Measurements from ENCODE around the gene KBTBD4. TPM values are rescaled to one million over a fixed set of nuclear protein-coding genes. Genes with fewer than 3 reads are reported as not detected.

KBTBD4 gene
- total and polyA plus RNA-seq, 2 of the 13 experiments (the other 11 are each of a cell fraction or from before 2014, with no cell fraction given) = 8.5 to 12.8 TPM

GRCh38 chr11:47565340-47566148 is 13.2 kb downstream of the KBTBD4 start, which contains the start of gene PTPMT1 (continued):
- TF ChIP-seq BRF2 (CRISPR knock-in tag; IDR thresholded peaks at IDR 0.05) = no peak
- no peak for TF ChIP-seq LCORL (IDR thresholded peaks at IDR 0.05)
- peak; percentile 62; the same call in 1 of the 2 replicates for TF ChIP-seq LCORL (CRISPR knock-in tag; IDR thresholded peaks at IDR 0.05)
- TF ChIP-seq MEIS1 (CRISPR knock-in tag; IDR thresholded peaks at IDR 0.05; ENCODE audit: borderline replicate concordance) = no peak
- no peak; the same call in 1 of the 2 replicates for TF ChIP-seq ZNF160 (CRISPR knock-in tag; IDR thresholded peaks at IDR 0.05)
- TF ChIP-seq FOXP1 (IDR thresholded peaks at IDR 0.05) = no peak
- no peak for TF ChIP-seq FOXP1 (CRISPR knock-in tag; IDR thresholded peaks at IDR 0.05)
- TF ChIP-seq TGIF2 (CRISPR knock-in tag; IDR thresholded peaks at IDR 0.05) = no peak
- TF ChIP-seq, protein P1, sequence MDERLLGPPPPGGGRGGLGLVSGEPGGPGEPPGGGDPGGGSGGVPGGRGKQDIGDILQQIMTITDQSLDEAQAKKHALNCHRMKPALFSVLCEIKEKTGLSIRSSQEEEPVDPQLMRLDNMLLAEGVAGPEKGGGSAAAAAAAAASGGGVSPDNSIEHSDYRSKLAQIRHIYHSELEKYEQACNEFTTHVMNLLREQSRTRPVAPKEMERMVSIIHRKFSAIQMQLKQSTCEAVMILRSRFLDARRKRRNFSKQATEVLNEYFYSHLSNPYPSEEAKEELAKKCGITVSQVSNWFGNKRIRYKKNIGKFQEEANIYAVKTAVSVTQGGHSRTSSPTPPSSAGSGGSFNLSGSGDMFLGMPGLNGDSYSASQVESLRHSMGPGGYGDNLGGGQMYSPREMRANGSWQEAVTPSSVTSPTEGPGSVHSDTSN (CRISPR knock-in tag; IDR thresholded peaks at IDR 0.05) = no peak
- no peak; the same call in 1 of the 2 replicates for TF ChIP-seq FOSL2 (CRISPR knock-in tag; IDR thresholded peaks at IDR 0.05)
- no peak for TF ChIP-seq ATAD3A (CRISPR knock-in tag; IDR thresholded peaks at IDR 0.05)
- no peak for TF ChIP-seq NCOA2 (CRISPR knock-in tag; IDR thresholded peaks at IDR 0.05)
- peak; percentile 29; the same call in 1 of the 2 replicates for TF ChIP-seq ZSCAN21 (CRISPR knock-in tag; IDR thresholded peaks at IDR 0.05; ENCODE audit: borderline replicate concordance)
- peak; percentile 98 for TF ChIP-seq ZFY (CRISPR knock-in tag; IDR thresholded peaks at IDR 0.05)
- TF ChIP-seq ZMYM4 (CRISPR knock-in tag; IDR thresholded peaks at IDR 0.05) = peak; percentile 84
- TF ChIP-seq, protein P2, sequence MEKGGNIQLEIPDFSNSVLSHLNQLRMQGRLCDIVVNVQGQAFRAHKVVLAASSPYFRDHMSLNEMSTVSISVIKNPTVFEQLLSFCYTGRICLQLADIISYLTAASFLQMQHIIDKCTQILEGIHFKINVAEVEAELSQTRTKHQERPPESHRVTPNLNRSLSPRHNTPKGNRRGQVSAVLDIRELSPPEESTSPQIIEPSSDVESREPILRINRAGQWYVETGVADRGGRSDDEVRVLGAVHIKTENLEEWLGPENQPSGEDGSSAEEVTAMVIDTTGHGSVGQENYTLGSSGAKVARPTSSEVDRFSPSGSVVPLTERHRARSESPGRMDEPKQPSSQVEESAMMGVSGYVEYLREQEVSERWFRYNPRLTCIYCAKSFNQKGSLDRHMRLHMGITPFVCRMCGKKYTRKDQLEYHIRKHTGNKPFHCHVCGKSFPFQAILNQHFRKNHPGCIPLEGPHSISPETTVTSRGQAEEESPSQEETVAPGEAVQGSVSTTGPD (CRISPR knock-in tag; IDR thresholded peaks at IDR 0.05) = no peak
- peak; percentile 48 for TF ChIP-seq ADNP (CRISPR knock-in tag; IDR thresholded peaks at IDR 0.05)
- TF ChIP-seq SNRNP70 (IDR thresholded peaks at IDR 0.05; ENCODE audit: low read depth, low read length) = no peak
- TF ChIP-seq MTA1 (CRISPR knock-in tag; IDR thresholded peaks at IDR 0.05; ENCODE audit: borderline replicate concordance) = no peak; the same call in 1 of the 2 replicates
- TF ChIP-seq, protein P3, sequence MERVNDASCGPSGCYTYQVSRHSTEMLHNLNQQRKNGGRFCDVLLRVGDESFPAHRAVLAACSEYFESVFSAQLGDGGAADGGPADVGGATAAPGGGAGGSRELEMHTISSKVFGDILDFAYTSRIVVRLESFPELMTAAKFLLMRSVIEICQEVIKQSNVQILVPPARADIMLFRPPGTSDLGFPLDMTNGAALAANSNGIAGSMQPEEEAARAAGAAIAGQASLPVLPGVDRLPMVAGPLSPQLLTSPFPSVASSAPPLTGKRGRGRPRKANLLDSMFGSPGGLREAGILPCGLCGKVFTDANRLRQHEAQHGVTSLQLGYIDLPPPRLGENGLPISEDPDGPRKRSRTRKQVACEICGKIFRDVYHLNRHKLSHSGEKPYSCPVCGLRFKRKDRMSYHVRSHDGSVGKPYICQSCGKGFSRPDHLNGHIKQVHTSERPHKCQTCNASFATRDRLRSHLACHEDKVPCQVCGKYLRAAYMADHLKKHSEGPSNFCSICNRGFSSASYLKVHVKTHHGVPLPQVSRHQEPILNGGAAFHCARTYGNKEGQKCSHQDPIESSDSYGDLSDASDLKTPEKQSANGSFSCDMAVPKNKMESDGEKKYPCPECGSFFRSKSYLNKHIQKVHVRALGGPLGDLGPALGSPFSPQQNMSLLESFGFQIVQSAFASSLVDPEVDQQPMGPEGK (CRISPR knock-in tag; IDR thresholded peaks at IDR 0.05) = peak; percentile 63
- no peak for TF ChIP-seq MLLT10 (CRISPR knock-in tag; IDR thresholded peaks at IDR 0.05)
- 0 out of 2 replicates have a peak, but pooled peaks have one; percentile 49 for TF ChIP-seq NFATC3 (CRISPR knock-in tag; IDR thresholded peaks at IDR 0.05)
- TF ChIP-seq ZZZ3 (CRISPR knock-in tag; IDR thresholded peaks at IDR 0.05; ENCODE audit: borderline replicate concordance) = no peak
- TF ChIP-seq, protein P4, sequence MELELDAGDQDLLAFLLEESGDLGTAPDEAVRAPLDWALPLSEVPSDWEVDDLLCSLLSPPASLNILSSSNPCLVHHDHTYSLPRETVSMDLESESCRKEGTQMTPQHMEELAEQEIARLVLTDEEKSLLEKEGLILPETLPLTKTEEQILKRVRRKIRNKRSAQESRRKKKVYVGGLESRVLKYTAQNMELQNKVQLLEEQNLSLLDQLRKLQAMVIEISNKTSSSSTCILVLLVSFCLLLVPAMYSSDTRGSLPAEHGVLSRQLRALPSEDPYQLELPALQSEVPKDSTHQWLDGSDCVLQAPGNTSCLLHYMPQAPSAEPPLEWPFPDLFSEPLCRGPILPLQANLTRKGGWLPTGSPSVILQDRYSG (CRISPR knock-in tag; IDR thresholded peaks at IDR 0.05) = no peak
- 0 out of 2 replicates have a peak, but pooled peaks have one; percentile 12 for TF ChIP-seq ZKSCAN8 (CRISPR knock-in tag; IDR thresholded peaks at IDR 0.05; ENCODE audit: borderline replicate concordance)
- TF ChIP-seq BRCA1 (CRISPR knock-in tag; IDR thresholded peaks at IDR 0.05) = no peak
